ENCODE measurements around the gene BBC3. TPM values are rescaled to one million over a fixed set of nuclear protein-coding genes. Genes with fewer than 3 reads are reported as not detected.

BBC3 gene
- total RNA-seq, 1 experiment from 2014 or later, result 38.6 TPM

- in situ Hi-C loops (cut with HindIII; ENCODE audit: low sequenced_read_pairs), result no loop called here
- DNase-seq (ENCODE audit: low spot score), result peak; percentile 79
Measured at GRCh38 chr19:47210689-47211316, 20.2 kb downstream of the BBC3 start.

DNA sequence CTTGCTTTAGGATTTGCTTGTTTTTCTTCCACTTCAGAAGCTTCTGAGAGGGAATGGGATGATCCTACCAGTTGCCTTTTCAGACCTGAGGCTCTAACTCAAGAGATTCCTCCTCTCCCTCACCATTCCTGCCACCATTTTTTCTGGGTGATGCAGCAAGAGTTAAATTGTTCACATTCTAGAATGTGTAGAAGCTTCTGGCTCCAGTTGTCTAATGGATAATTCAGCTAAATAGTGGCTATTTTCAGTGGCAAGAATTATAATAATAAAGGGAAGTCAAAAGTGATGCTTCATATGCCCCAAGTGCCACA is 20.9 kb downstream of the BBC3 start:
- no peak for DNase-seq (ENCODE audit: low spot score)
- in situ Hi-C loops (cut with HindIII; ENCODE audit: low sequenced_read_pairs), result no loop called here

DNA sequence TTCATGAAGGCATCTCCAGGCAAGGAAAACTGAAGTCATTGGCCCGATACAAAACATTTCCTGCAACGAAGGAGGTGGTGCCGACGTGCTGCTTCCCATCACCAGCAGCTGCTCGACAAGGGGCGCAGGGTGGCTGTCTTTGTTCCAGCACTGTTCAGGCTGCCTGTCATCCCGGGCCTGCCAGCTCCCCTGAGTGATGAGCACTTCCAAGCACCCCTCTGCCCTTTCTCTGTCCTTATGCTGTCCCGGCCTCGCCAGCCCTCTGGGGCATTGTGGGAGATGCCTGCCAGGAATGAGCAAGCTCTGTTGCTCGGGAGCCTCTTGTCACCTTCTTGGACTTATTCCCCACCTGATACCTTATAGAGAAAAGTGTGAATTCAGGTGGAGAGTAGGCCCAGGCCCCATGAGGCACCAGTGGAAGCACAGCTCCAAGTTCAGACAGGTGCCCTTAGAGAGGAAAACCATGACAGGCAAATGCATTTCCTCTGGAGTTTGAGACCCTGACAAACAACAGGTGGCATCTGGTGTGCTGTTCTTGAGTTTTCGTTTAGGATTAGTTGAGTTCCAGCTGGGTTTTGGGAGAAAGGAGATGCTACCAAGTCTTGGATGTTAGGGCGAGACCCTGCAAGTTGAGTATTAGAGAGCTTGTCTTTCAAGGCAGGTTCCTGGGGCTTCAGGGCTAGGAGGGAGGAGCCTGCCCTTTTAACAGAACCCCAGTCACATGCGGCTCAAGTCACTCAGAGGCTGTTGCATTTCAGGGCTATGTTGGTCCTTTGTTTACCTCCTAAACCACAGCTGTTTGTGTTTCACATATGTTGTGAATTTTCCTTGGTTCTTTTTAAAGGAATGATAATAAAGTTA is 21.4 kb downstream of the BBC3 start:
- no peak for DNase-seq (ENCODE audit: low spot score)

DNA sequence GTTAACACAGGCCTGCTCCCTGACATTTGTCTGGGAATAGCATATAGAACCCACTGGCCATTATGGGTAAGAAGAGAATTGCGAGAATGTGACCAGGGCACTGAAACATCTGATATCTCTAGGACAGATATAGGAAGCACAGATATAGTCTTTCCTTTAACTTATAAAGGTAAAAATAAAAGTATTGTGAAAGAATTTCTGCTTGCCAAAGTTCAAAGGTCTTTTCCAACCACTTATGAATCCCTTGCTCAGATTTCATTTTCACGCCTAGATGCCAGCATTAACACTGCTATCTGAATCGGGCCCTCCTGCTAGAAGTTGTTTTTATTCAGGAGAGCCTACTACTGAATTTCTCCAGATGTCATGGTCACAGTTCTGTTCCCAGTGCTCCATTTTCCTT is 27.7 kb downstream of the BBC3 start:
- DNase-seq (ENCODE audit: low spot score), result no peak
- in situ Hi-C loops (cut with HindIII; ENCODE audit: low sequenced_read_pairs), result no loop called here

More for the DNA sequence above, 21.4 kb downstream of the BBC3 start:
- in situ Hi-C loops (cut with HindIII; ENCODE audit: low sequenced_read_pairs), result no loop called here

GRCh38 chr19:47200530-47200929 is 30.5 kb downstream of the BBC3 start:
- in situ Hi-C loops (cut with HindIII; ENCODE audit: low sequenced_read_pairs), result no loop called here
- DNase-seq (ENCODE audit: low spot score), result no peak

- in situ Hi-C loops (cut with HindIII; ENCODE audit: low sequenced_read_pairs), result no loop called here
- DNase-seq (ENCODE audit: low spot score), result no peak
Measured at GRCh38 chr19:47197141-47197540, 33.9 kb downstream of the BBC3 start.

DNA sequence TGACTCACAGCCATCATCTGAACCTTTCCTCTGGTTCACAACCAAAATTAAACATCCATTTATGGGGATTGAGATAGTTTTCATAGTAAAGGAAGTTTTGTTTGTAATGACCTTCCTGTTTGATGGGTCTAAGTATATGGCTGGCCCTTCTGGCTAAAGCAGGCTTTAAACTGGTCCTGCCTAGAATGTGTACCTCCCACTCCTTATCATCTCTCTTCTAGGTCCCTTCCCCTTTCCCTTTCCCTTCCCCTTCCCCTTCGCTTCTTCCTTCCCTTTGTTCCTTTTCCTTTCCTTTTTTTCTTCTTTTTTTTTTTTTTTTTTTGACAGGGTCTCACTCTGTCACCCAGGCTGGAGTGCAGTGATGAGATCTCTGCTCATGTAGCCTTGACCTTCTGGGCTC is 35.6 kb downstream of the BBC3 start:
- no peak for DNase-seq (ENCODE audit: low spot score)
- in situ Hi-C loops (cut with HindIII; ENCODE audit: low sequenced_read_pairs), result no loop called here

- peak; percentile 59 for DNase-seq (ENCODE audit: low spot score)
- in situ Hi-C loops (cut with HindIII; ENCODE audit: low sequenced_read_pairs), result no loop called here
Measured at GRCh38 chr19:47190167-47190727, 40.8 kb downstream of the BBC3 start.

- in situ Hi-C loops (cut with HindIII; ENCODE audit: low sequenced_read_pairs), result no loop called here
- no peak for DNase-seq (ENCODE audit: low spot score)
Measured at GRCh38 chr19:47188507-47189033, 42.4 kb downstream of the BBC3 start.

DNA sequence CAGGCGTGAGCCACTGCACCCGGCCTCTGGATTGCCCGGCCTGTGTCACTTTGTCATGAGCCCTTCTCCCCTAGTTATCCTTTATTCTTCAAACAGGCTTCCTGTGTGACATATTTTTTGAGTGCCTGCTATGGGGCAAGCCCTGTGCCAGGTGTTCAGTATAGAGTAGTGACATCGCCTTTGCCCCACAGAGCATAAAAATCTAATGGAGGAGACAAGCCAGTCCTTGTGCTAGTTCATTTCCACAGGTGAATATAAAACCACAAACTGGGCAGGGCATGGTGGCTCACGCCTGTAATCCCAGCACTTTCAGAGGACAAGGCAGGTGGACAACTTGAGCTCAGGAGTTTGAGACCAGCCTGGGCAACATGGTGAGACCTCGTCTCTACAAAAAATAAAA is 43.2 kb downstream of the BBC3 start:
- in situ Hi-C loops (cut with HindIII; ENCODE audit: low sequenced_read_pairs), result no loop called here
- no peak for DNase-seq (ENCODE audit: low spot score)

- in situ Hi-C loops (cut with HindIII; ENCODE audit: low sequenced_read_pairs), result no loop called here
- no peak for DNase-seq (ENCODE audit: low spot score)
Measured at GRCh38 chr19:47187335-47187655, 43.7 kb downstream of the BBC3 start.

DNA sequence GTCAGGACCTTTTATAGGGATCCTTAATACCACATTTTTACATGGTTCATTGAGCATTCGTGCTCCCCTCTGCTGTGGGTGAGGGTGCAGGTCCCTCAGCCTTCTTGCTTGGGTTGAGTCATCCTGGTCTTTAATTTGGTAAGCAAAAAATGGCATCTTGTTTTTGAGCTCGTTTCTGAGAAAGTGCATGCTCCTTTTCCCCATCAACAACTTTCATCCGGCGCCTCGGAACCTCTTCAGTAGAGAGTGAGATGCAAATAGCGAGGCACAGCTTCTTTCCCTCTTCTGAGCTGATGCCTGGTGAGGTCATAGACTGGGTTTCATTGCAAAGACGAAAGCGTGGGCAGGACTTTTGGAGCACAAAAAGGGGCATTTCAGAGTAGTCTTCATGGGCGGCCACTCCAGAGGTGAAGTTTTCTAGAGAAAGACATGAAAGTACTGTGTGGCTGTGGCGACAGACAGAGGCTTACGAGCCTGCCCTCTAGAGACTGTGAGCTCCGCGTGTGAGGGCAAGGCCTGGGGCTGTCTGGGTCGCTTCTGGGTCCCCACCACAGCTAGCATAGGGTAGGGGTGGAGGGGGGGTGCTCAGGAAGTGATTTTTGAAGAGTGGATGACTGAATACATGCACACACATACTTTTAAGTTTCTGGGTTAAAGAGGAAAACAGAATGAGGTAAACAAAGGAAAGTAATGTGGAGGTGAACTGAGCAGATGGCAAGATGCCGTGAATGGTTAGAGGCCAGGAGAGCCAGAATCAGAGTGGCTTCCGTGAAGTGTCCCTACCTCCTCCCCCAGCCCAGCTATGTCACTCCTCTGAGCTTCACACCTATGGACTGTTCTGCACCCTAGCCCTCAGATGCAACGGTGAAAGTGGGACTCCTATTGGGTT is 44.3 kb downstream of the BBC3 start:
- in situ Hi-C loops (cut with HindIII; ENCODE audit: low sequenced_read_pairs), result no loop called here
- no peak for DNase-seq (ENCODE audit: low spot score)

GRCh38 chr19:47183601-47184000 is 47.4 kb downstream of the BBC3 start:
- in situ Hi-C loops (cut with HindIII; ENCODE audit: low sequenced_read_pairs), result no loop called here
- DNase-seq (ENCODE audit: low spot score), result no peak

DNA sequence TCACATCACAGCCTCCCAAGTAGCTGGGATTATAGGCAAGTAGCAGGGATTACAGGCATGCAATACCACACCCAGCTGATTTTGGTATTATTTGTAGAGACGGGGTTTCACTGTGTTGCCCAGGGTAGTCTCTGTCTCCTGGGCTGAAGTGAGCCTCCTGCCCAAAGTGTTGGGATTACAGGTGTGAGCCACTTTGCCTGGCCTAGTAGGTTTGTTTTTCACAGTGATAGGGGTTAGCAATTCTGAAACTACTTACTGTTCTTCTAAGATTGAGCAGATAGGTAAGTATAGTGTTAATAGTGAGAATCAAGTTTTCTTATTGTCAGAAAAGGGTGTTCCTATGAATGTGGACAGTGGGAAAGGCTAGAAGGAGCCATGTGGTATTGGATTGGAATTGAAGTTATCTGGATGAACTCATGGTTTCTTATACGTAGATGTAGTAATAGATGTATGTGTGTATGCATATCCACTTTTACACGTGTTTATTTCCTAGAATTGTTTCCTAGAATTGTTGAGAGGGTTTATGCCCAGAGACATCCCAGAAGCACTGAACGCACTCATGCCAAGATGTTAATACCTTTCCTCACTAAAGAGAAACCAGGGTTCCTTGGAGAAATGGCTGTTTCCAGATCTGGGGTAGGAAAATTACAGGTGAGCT is 51.2 kb downstream of the BBC3 start:
- in situ Hi-C loops (cut with HindIII; ENCODE audit: low sequenced_read_pairs), result no loop called here
- no peak for DNase-seq (ENCODE audit: low spot score)

- in situ Hi-C loops (cut with HindIII; ENCODE audit: low sequenced_read_pairs), result no loop called here
- DNase-seq (ENCODE audit: low spot score), result no peak
Measured at GRCh38 chr19:47176627-47177090, 54.3 kb downstream of the BBC3 start.

DNA sequence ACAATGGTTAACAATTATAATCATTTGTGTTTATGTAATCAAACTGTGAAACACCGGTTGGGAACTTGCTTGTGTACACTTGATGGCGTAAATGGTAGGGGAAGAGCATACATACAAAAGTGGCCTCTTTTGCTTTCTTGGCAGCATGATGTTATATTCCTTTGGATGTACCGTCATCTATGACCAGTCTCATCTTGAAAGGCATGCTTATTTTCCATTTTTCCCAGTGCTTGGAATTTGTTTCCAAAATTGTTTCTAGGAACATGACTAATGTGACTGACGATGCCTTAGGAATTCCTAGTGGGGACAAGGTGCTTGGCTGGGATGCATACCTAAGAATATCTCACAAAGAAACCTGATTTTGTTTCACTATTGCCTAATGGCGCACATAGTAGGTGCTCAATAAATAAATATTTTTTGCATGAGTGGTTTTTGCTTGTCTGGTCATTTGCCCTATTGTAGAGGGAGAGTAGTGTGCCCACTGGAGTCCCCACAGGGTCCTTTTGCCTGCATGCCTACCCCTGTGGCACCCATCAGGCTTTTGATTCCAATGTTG is 54.9 kb downstream of the BBC3 start:
- in situ Hi-C loops (cut with HindIII; ENCODE audit: low sequenced_read_pairs), result no loop called here
- DNase-seq (ENCODE audit: low spot score), result no peak

DNA sequence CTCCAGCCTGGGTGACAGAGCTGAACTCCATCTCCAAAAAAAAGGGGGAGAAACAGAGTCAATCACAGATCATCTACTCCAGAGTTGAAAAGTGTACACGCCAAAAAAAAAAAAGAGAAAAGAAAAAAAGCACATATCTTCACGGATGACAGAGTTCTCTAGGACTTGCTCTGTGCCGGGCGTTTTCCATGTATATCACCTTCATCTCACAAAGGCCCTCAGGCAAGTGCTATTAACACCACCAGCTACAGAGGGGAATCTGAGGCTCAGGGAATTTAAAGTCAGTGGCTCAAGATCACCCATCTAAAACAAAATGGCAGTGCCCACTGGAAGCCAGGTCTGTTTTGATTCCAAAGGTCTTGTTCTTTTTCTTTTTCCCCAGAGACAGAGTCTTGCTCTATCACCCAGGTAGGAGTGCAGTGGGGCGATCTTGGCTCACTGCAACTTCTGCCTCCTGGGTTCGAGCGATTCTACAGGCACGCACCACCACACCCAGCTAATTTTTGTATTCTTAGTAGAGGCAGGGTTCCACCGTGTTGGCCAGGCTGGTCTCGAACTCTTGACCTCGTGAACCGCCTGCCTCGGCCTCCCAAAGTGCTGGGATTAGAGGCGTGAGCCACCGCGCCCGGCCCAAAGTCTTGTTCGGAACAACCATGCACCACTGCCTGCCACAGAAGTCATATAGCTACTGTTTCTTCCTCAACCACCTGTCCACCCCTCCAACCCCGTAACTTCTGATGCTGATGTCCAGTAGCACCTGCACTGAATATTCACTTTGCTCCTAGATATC is 58.1 kb downstream of the BBC3 start:
- DNase-seq (ENCODE audit: low spot score), result no peak
- in situ Hi-C loops (cut with HindIII; ENCODE audit: low sequenced_read_pairs), result no loop called here

Data from G401 (cell line).